Measurements from ENCODE around the gene SGPL1. TPM values are rescaled to one million over a fixed set of nuclear protein-coding genes. Genes with fewer than 3 reads are reported as not detected.

The SGPL1 gene
- total RNA-seq, 1 donor from 2014 or later, result 33.1 TPM

- Histone ChIP-seq H3K27ac (no peak overlapping the region), H3K4me3 (no peak overlapping the region), H3K4me1 (peaks cover 13% of the 10 kb centered on the region), H3K9me3 (no peaks in the 10 kb centered on the region), H3K27me3 (no peaks in the 10 kb centered on the region), H3K36me3 (peaks cover 0 to 9% of the 10 kb centered on the region in 2 donors)
- intact Hi-C loops (cut with DNase I), result no loop called here
- no peak for TF ChIP-seq POLR2AphosphoS5 (IDR thresholded peaks at IDR 0.05; ENCODE audit: insufficient read depth in 1 of 2, low read depth in 1 of 2)
- no peak for TF ChIP-seq POLR2A (IDR thresholded peaks at IDR 0.05)
- no peak for TF ChIP-seq CTCF (IDR thresholded peaks at IDR 0.05)
- DNase-seq (ENCODE audit: extremely low spot score in 2 of 2), result no peak
These were observed 69.0 kb downstream of the SGPL1 start for GRCh38 chr10:70884741-70885140.

DNA sequence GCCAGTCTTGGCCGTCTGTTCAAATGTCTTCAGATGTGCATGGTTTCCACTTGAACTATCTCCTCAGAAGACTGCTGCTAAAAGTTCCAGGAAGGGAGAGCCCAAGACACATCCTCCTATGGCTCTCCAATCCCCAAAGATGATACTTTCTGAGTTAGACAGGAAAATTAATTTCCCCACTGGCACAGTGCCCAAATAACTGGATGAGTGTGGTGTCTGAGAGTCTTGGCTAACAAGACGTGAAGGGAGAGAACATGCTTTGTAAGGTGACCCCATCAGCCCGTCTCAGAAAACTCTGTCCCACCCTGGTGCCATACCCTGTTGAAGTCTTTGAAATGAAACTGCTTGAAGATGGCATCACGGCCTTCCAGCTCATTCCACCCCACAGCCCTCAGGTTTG lies 69.7 kb downstream of the SGPL1 start:
- H3K36me3 ChIP-seq, result peaks cover 0 to 9% of the 10 kb centered on the region in 2 donors
- intact Hi-C loops (cut with DNase I), result no loop called here
- no peak for DNase-seq (ENCODE audit: extremely low spot score in 2 of 2)

GRCh38 chr10:70885931-70886903 lies 70.5 kb downstream of the SGPL1 start:
- H3K9me3 ChIP-seq, result no peaks in the 10 kb centered on the region
- no peak for TF ChIP-seq CTCF (IDR thresholded peaks at IDR 0.05)
- H3K27me3 ChIP-seq, result no peaks in the 10 kb centered on the region
- no peak for DNase-seq (ENCODE audit: extremely low spot score in 2 of 2)
- peaks cover 0 to 9% of the 10 kb centered on the region in 2 donors for H3K36me3 ChIP-seq
- H3K4me3 ChIP-seq, result no peak overlapping the region
- H3K4me1 ChIP-seq, result peaks cover 13% of the 10 kb centered on the region
- intact Hi-C loops (cut with DNase I), result no loop called here
- H3K27ac ChIP-seq, result no peak overlapping the region

More for the DNA sequence above, 69.7 kb downstream of the SGPL1 start:
- Histone ChIP-seq H3K9me3 (no peaks in the 10 kb centered on the region), H3K27ac (no peak overlapping the region), H3K4me1 (peaks cover 13% of the 10 kb centered on the region), H3K4me3 (no peak overlapping the region), H3K27me3 (no peaks in the 10 kb centered on the region)
- no peak for TF ChIP-seq POLR2A (IDR thresholded peaks at IDR 0.05)
- no peak for TF ChIP-seq CTCF (IDR thresholded peaks at IDR 0.05)
- TF ChIP-seq POLR2AphosphoS5 (IDR thresholded peaks at IDR 0.05; ENCODE audit: insufficient read depth in 1 of 2, low read depth in 1 of 2), result no peak

- DNase-seq (ENCODE audit: extremely low spot score in 2 of 2), result peak in 1 of 2 donors; percentile 85
- H3K27me3 ChIP-seq, result no peaks in the 10 kb centered on the region
- TF ChIP-seq POLR2AphosphoS5 (IDR thresholded peaks at IDR 0.05; ENCODE audit: insufficient read depth in 1 of 2, low read depth in 1 of 2), result no peak
- H3K27ac ChIP-seq, result peak overlapping the region; percentile 93
- H3K4me1 ChIP-seq, result peaks cover 13% of the 10 kb centered on the region
- peaks cover 0 to 9% of the 10 kb centered on the region in 2 donors for H3K36me3 ChIP-seq
- intact Hi-C loops (cut with DNase I), result no loop called here
- no peaks in the 10 kb centered on the region for H3K9me3 ChIP-seq
- H3K4me3 ChIP-seq, result peak overlapping the region; percentile 82 to 84
These were observed 71.3 kb downstream of the SGPL1 start for GRCh38 chr10:70886921-70887665.

DNA sequence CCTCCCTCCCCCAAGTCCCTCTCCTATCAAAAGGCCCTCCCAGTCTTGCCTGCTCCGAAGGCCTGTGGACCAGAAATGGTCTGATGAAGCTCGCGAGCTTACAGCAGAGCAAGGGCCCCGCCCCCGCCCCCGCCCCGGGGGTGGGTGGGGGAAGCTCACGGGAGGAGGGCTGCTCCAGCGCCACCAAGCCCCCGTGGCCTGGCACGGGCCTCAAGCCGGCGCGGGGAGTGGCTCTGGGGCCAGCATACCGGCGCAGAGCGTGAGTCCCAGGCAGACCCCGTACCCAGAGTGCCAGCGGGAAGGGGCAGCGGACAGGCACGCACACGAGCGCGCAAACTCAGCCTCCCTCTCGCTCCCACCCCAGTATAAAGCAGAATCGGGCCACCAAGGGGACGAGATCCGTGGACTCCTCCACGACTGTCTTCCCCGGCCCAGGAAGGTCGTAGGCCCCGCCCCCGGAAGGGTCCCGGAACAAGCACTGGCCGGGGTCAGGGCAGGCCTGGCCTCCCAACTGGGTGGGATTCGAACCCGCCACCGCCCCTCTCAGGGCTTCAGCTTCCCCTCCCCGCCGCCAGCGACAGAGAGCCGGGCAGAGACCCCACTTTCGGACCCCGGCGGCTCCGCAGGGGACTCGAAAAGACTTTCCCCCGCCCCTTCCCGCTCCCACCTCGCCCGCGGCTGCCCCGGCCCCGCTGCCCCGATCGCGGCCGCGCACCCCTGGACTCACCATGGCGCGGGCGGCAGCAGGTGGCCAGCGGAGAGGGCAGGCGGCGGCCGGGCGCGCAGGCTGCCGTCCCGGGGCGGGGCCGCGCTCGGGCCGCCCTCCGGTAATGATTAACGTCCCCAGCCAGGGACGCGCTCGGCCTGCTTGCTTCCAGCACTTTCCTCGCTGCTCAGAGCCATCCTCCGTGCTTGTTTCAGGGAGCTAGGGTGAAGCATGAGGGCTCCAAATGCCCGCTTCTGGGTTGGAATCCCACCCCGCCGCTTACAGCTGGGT lies 72.4 kb downstream of the SGPL1 start, which contains the start of gene PCBD1:
PCBD1 (minus strand) TSS at position 762 of the 997 bp plus-strand sequence; CDS start at position 730, 32 bp downstream.
- Histone ChIP-seq H3K27me3 (no peaks in the 10 kb centered on the region), H3K27ac (peak within 1 kb of the TSS; percentile 93), H3K4me3 (peak within 1 kb of the TSS; percentile 82 to 84), H3K4me1 (peaks cover 13% of the 10 kb centered on the region), H3K9me3 (no peaks in the 10 kb centered on the region), H3K36me3 (peaks cover 0 to 9% of the 10 kb centered on the region in 2 donors)
- DNase-seq (ENCODE audit: extremely low spot score in 2 of 2), result no peak
- TF ChIP-seq POLR2AphosphoS5 (IDR thresholded peaks at IDR 0.05; ENCODE audit: insufficient read depth in 1 of 2, low read depth in 1 of 2) (peak in 1 of 2 donors; percentile 81), CTCF (IDR thresholded peaks at IDR 0.05) (no peak), POLR2A (IDR thresholded peaks at IDR 0.05) (peak in 1 of 2 donors; percentile 35)
- intact Hi-C loops (cut with DNase I), result no loop called here

Measured in vagina (tissue), 2 donors.